Dedifferentiated amniotic fluid mesenchymal stem cell (primary cell): ENCODE results near the gene NDC80.
"Not testable (repeated sequence)": the region's sequence is repeated elsewhere in the genome, so short reads cannot be mapped to it uniquely, and the experiment has no call there.

ENCODE experiments used
- DNase-seq: peaks from one replicate; pipeline ENCODE4 v3.0.0-alpha.2; 2016; ENCODE audit errors: extremely low spot score

NDC80 gene

DNA sequence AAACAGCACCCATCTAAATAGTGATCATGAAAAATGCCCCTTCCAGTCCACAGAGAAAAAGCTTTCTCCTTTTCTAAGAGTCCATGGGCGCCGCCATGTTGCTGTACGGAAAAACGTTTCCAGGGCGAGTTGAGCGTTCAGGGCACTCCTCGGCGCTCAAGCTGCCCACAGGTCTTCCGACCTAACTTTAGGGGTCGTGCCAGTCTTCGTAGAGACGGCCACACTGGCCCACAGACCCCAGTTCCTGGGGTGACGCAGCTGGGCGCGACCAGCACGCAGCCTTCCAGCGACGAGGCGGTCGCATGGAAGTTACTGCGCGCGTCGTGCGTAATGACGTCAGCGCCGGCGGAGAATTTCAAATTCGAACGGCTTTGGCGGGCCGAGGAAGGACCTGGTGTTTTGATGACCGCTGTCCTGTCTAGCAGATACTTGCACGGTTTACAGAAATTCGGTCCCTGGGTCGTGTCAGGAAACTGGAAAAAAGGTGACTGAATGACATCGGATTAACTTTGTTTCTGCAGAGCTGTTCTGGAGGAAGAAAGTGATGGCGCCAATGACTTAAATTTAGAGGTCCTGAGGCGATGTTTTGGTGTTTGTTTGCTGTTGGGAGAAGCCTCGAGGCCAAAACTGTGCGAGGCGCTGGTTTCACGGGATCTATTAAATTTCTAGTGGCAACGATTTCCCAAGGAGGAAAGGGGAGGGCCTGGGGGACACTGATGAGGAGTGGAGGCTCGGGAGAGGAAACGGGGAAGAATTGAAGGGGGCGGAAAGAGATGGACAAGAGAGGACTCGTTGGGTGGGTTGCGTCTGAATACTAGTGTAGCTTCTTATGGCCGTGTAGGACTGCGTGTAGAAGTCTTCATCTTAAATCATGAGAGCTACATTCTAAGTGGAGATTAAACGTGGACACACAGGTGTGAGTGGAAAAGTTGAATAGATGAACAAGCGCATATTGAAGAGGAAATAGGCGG is at the start of gene NDC80, which contains the start of gene METTL4:
Gene NDC80 (plus strand): TSS at position 358 of the 971 bp plus-strand sequence. CDS start 1,429 bp downstream, outside the sequence.
Gene METTL4 (minus strand): TSS at position 306 of the 971 bp plus-strand sequence. CDS start 4,289 bp downstream, outside the sequence.
- peak; percentile 85 for DNase-seq

DNA sequence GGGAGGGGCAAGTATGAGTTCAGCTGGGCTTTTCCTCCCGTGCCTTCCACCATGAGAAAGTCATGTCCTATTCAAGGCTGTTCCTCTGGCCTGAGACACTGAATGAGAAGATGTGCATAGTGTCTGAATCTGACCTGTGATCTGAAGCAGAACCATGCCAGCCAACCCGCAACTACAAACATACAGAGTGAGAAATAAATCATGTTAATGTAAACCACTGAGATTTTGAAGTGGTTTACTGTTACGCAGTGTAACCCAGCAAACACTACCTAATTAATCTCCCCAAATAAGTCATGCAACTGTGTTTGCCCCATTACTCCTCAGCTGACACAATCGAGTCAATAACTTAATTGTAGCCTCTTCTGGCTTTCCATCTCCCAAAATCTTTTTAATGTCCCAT is 49.2 kb upstream of the NDC80 start:
- no peak for DNase-seq

DNA sequence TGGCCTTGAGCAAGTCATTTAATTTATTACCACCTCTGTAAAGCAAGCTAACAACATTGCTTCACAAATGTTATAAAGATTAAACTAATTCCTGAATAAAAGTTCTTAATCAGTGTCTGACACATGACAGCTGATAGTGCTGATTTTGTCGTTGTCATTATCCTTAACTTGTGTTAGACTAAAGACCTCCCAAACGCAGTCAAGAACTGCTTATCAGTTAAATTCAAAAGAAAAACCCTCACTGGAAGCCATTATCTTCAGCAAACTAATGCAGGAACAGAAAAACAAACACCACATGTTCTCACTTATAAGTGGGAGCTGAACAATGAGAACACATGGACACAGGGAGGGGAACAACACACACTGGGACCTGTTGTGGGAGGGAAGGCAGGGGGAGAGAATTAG is 46.6 kb upstream of the NDC80 start:
- DNase-seq, result not testable (repeated sequence)

DNA sequence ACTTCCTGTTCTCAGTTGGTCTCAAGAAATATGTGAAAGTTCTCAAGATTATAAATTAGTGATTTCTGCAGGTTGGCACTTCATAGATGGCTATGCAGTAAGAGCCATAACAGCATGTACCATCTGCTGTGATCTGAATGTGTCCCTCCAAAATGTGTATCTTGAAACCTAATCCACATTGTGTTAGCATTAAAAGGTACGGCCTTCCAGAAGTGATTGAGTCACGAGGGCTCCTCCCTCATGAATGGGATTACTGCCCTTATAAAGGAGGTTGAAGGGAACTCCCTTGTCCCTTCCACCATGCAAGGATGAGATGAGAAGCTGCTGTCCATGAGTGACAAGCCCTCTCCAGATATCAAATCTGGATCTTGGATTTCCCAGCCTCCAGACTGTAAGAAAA is 45.0 kb upstream of the NDC80 start:
- no peak for DNase-seq

DNA sequence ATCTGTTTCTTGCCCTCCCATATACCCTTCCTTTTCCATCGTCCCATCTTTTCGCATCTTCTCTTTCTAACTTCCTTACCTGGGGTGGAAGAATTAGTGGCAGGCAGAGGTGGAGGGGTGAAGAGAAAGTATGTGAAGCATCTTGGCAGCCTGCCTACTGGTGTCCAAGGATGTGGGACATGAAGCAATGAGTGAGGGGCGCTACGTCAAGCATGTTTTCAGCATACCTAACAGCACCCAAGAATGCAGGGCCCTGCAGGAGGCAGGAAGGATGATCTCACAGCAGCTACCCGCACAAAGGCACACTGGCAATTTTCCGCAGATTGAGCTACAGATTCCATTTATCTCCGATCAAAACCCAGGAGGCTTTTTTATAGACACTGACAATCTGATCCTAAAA is 42.2 kb upstream of the NDC80 start:
- DNase-seq, result no peak

DNA sequence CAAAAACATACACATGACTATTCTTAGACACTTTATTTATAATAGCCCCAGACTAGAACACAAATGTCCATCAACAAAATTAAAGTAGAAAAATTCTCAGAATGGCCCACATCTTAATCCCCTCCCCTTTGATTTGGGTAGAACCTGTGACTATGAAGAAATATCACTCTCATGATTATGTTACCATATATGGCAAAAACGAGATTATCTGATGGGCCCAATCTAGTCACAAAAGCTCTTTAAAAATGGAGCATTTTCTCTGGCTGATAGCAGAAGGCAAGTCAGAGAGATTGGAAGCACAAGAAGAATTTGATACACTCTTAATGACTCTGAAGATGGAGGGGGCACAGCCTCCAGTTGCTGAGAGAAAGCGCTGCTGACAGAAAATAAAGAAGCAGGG is 39.6 kb upstream of the NDC80 start:
- DNase-seq, result no peak

DNA sequence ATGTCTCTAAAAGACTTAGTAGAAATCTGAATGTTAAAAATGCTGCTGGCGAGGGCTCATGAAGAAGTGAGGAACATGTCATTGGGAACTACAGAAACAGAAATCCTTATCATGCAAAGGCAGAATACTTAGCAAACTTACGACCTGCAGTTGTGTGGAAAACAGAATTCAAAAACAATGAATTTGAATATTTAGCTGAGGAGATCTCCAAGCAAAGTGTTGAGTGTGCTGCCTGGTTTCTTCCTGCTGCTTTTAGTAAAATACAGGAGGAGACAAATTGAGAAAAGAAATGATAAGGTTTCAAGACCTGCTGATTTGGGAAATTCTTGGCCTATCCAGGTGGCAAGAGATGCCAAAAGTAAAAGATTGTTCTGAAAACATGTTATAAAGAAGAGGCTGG is 38.6 kb upstream of the NDC80 start:
- no peak for DNase-seq

DNA sequence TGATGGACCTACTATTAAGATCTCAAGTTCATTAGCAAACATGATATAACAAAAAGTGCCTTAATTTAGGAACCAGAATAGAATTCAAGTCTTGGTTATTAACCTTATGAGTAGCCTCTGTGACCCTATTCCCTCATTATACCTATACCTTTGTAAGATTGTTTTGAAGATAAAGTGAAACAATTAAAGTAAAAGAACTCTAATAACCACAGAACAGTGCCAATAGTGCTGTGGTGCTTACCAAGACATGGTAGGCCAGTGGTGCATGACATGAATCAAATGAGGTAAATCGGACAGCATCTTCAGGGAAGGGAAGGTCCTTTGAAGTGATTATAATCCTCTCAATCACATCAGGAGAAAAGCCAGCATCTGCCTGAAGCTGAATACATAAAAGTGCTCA is 36.5 kb upstream of the NDC80 start:
- DNase-seq, result no peak

DNA sequence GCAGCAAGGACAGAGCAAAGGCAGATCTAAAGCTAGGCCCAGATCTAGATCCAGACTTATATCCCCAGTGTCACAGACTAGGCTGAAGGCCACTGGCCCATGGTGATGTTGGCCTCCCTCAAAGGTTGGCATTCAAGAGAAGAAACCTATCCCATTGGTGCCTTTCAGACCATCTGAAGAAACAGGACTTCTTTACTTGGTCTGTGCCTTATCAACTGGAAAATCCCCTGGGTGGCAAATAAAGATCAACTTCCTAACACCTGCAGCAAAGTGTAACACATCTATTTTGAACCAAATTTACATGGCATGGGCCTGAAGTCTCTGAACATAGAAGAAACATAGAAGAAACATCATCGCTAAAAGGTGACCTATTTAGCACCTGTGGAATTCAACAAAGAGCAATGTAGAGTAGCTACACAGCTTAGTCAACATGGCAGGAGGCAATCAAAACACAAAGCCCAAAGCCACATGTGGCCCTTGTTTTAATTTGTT is 35.9 kb upstream of the NDC80 start:
- DNase-seq, result no peak

DNA sequence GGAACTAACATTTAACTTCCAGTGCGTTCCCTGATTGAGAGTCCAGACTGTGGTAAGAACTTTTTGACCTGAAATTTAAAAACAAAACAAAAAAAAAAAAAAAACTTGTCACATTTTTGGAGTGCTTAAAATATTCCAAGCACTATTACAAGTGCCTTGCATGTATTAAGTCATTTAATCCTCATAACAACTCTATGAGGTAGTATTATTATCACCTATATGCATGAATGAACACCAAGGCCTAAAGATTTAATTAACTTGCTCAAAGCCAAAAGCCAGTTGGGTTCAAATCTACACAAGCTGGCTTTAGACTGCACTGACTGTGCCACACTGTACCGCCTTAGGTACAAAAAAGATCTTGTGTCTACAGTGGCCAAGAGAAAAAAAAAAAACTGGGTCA is 35.3 kb upstream of the NDC80 start:
- no peak for DNase-seq

DNA sequence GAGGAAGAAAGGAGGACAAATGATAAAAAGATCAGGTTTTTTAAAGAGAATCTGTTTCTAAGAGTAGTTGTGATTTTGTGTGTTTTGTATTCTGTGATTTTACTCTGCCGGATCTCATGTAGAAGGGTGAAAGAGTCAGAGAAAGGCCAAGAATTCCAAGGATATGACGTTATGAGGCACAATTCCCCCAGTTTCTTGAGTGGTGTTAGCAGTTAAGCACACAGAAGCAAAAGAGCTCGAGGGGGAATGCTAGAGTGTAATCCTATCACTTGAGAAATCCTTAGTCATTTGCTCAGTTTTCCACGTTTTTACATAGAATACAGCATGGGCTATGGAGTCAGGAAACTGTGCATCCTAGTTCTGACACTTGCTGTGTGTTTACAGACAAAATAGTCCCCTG is 34.9 kb upstream of the NDC80 start:
- DNase-seq, result peak; percentile 69

DNA sequence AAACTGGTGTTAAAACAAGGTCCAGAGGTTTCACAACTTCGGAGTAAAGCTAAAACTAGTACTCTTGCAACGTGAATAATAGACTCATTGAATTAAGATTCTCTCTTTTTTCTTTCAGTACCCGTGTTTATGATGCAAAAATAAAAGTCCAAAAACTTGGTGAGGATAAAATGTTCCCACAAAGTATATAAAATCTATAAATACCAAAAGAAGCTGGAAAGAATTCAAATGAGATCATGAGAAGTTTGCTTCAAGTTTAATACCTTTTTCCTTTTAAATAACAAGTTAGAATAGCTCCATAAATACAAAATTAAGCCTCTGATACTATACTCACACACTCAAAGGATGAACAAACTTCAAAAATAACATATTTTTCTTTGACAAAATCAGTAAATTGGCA is 34.1 kb upstream of the NDC80 start:
- no peak for DNase-seq

DNA sequence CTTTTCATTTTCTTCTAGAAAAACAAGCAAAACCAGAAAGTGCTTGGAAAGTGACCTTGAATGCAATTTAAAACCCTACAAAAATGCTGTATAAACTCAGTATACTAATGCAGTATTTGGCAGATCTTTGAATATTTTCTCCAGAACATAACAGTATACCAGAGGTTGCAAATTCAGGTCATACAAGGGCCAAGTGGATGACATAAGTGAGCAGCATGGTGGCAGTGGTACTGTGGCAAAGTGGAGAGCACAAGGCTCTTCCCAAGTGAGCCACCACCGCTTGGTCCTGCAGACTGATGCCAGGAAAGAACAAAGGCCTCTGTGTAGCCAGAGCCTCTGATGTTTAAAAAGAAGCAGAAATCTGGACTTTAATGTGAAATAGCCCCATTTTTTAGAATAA is 33.1 kb upstream of the NDC80 start:
- DNase-seq, result no peak

DNA sequence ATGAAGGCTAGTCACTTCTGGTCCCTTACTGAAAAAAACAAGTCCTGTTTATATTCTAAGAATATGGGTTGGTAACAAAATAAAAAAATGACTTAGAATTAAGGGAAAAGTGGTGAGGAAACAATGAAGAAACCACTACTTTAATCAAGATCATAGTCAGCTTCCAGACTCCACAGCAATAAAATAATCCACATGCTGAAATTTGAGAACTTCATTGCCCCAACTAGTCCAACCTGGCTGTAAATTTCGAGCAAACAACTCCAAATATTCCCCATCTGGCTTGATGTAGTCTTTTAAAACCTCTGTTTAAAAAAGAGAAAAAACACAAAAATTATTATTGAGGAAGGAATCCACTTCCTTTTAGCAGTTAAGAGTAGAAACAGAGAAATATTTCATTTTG is 32.5 kb upstream of the NDC80 start:
- DNase-seq, result no peak

DNA sequence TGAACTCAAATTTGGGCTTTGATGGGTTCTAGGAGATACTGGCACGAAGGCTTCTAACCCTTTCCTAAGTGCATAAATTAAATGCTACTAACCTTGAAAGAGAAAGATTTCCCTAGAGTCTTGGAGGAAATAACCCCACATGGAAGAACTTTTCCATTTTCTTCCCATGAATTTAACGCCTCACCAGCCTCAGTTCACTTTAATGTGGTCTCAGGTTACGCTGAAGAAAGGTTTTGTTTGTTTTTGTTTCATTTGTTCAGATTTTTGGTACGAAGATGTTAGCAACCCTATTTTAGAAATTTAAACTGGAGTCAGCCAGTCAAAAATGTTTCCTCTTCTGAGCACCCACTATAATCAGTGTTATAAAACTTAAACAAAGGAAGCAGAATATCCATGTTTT is 30.8 kb upstream of the NDC80 start:
- DNase-seq, result no peak

DNA sequence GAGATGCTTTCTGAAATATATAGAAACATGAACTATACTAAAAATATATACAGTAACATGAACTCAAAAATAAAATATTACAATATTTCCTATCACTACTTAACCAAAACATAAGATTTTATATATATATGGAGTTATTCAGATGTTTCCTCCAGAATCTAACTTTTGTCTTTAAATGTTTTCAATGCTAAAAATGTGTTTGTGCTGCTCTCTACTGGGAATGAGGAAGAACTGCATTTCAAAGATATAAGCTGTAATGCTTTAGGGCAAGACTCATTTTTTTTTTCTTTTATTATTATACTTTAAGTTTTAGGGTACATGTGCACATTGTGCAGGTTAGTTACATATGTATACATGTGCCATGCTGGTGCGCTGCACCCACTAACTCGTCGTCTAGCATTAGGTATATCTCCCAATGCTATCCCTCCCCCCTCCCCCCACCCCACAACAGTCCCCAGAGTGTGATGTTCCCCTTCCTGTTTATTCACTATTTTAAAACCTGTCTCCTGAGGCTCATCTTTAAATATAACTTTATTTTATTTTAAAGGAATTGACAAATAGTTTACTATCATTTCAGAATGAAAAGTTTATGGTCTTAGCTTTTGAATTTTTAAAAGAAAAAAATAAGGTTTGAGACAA is 29.3 kb upstream of the NDC80 start:
- peak; percentile 61 for DNase-seq

DNA sequence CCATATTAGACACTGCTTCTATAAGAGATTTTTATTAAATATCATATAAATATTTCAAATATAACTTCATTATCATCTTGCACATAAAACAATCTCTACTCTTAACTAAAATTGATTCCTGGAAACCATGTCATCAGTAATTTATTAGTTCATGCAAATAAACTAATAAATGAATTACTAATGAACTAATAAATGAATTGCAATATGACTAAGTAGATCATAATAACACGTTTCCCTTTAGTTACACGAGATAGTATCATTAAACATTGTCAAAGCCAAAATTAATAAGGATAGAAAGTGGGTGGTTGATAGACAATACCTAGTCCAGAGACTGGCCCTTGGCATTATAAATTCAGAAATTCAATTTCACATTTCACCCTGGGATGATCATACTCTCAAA is 26.2 kb upstream of the NDC80 start:
- no peak for DNase-seq

DNA sequence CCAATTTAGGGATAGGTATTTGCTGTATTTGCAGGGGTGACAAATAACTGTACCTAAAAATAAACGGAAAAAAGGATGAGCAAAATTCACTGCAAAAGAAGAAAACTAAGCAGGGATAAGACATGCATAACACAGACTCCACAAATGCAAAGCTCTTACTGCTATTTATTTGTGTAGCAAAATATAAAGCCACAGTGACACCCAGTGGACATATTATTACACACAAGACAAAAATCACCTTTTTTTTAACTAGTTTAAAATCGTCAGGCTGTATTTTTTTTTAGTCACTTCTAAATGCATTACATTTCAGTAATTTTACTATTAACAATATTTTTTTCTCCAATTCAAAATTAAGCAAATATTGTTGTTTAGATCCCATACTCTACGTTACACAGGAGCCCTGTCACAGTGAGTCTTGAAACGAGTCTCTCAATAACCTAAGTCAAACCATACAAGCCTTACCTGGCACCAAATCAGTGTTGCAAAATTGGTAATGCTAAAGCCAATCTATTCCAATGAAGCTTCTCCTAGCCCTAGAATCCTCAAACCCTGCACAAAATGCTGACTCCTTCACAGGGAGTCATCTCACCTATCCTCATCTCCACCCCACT is 23.8 kb upstream of the NDC80 start:
- DNase-seq, result peak; percentile 62

DNA sequence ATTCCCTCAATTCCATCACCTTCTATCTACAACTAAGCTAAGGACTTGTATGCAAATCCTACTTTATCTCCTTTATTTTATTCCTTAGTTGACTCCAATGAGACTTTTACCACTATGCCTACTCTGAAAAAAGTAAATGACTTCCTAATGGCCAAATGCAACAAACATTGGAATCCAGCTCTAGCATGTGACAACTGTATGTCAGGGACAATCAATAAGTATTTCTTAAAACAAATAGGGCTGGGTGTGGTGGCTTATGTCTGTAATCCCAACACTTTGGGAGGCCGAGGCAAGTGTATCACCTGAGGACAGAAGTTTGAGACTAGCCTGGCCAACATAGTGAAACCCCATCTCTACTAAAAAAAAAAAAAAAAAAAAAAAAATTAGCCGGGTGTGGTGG is 21.9 kb upstream of the NDC80 start:
- no peak for DNase-seq

DNA sequence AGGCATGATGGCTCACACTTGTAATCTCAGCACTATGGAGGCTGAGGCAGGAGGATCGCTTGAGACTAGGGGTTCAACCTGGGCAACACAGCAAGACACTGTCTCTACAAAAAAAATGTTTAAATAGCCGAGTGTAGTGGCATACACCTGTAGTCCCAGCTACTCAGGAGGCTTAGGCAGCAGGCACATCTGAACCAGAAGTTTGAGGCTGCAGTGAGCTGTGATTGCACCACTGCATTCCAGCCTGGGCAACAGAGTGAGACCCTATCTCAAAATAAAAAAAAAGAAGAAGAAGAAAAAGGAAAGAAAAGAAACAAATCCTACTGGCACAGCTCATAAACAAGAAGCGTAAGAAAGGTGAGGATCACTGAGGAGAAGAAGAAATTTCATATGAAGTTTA is 19.9 kb upstream of the NDC80 start:
- DNase-seq, result no peak

DNA sequence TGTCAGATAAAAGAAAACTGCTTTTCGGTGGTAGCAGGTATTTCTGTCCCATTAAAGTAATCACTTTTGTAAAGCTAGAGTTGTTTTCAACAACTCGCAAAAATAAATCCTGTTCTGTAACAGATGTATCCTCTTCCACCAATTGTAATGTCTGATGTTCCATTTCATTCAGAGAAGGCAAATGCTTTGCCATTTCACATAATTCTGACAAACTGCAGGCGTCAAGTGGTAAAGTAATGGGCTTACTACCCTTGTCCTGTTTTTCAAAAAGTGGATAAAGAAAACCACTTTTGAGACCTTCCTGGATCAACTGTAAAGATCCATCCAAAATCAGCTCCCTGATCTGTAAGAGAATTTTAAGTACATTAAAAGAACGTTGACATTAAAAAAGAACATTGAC is 16.7 kb upstream of the NDC80 start:
- DNase-seq, result no peak

DNA sequence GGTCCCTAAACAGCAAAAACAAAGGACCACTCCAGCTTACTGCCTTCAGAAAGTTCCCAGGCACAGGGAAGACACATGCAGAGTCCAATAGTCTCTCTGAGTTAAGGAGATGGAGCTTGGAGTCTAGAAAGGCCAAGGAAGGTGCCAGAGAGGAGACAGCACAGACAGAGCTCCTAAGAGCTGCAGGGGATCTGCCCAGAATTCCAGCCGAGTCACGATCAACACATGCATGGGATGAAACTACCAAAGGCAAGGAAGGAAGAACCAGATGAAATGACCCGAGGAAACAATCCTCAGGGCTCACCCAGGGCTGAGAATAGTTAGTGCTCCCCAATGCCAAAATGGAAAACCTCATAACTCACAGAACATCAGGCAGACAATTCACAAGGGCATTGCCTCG is 15.5 kb upstream of the NDC80 start:
- no peak for DNase-seq

DNA sequence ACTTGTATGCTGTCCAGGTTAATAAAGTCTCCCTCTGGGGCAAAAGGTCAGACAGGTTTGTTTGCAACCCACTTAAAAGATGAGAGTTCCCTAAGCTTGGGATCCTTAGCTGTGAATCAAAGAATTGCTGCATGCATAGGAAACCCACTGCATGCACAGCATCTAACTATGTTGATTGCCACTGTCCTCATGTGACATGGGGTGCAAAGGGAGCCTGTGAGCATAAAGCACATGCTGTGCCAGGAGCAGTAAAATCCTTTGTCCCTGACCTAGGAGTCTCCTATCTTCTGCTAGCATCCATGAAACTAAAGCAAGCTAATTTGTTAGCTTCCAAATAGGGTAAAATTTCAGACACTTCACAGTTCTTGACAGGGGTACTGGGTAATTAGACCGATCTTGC is 13.8 kb upstream of the NDC80 start:
- no peak for DNase-seq
